BE2C (cell line): Measurements from ENCODE around the gene TERF2IP. TPM values are rescaled to one million over a fixed set of nuclear protein-coding genes. Genes with fewer than 3 reads are reported as not detected.

Source experiments
- DNase-seq: peaks from one replicate; pipeline ENCODE4 v3.0.0-alpha.2; 2020
- H3K27me3 ChIP-seq: fragments of 250-450 bp; sonication (Bioruptor Pico); 2 replicates; pipeline ENCODE4 v1.5.1; 2020; ENCODE audit warnings: mild to moderate bottlenecking
- H3K36me3 ChIP-seq: fragments of 250-450 bp; sonication (Bioruptor Pico); 2 replicates; pipeline ENCODE4 v1.5.1; 2020; ENCODE audit warnings: mild to moderate bottlenecking
- H3K4me1 ChIP-seq: fragments of 250-450 bp; sonication (Bioruptor Pico); 2 replicates; pipeline ENCODE4 v1.5.1; 2020
- H3K4me3 ChIP-seq: 2 replicates; pipeline ENCODE4 v1.5.1; 2011; ENCODE audit warnings: low read depth, low read length
- H3K9me3 ChIP-seq: fragments of 250-450 bp; sonication (Bioruptor Pico); 2 replicates; pipeline ENCODE4 v1.5.1; 2020
- CTCF ChIP-seq: IDR thresholded peaks from 2 replicates; pipeline ENCODE4 v1.5.1; 2012; ENCODE audit warnings: mild to moderate bottlenecking, low read depth, low read length
- polyA plus RNA-seq: library from polyadenylated mRNA; unstranded; fragments of >200 nt; gene quantifications from one replicate; pipeline ENCODE4 v1.2.1, GENCODE V29; 2012; ENCODE audit warnings: low read depth, missing spikeins; ENCODE audit not compliant: insufficient read length, insufficient read depth

Gene TERF2IP
- polyA plus RNA-seq, result 183 TPM

DNA sequence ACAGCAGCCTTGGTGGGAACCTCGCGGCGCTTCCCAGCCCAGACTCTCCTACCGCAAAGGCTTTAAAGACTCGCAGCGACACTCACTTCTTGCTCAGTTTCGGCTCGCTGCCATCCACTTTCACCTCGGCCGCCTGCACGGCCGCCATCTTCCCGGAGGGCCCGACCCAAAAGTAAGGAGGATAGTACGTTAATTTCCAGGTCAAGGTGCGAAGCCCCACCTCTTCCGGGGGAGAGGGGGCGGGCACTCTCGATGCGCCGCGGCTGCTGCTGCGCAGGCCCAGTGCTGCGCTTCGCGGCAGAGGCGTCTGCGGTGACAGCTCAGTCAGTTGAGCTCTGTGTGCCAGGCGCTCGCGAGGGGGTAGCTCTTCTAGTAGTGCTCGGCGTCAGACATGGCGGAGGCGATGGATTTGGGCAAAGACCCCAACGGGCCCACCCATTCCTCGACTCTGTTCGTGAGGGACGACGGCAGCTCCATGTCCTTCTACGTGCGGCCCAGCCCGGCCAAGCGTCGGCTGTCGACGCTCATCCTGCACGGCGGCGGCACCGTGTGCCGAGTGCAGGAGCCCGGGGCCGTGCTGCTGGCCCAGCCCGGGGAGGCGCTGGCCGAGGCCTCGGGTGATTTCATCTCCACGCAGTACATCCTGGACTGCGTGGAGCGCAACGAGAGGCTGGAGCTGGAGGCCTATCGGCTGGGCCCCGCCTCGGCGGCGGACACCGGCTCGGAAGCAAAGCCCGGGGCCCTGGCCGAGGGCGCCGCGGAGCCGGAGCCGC is at the start of gene TERF2IP, which contains the start of gene KARS1:
Gene TERF2IP, plus strand, starts transcription at position 282 of the 773 bp plus-strand sequence. Its CDS starts 110 bp downstream, at position 392.
Gene KARS1, minus strand, starts transcription at position 174 of the 773 bp plus-strand sequence. Its CDS starts 26 bp downstream, at position 148.
- no peaks in the 10 kb centered on the region for H3K27me3 ChIP-seq
- peak within 1 kb of the TSS; percentile 98 for H3K4me3 ChIP-seq
- no peak for TF ChIP-seq CTCF
- peak; percentile 95 for DNase-seq
- H3K36me3 ChIP-seq, result peaks cover 27% of the 10 kb centered on the region
- no peaks in the 10 kb centered on the region for H3K4me1 ChIP-seq
- H3K9me3 ChIP-seq, result no peaks in the 10 kb centered on the region

- Histone ChIP-seq H3K9me3 (no peaks in the 10 kb centered on the region), H3K4me1 (peaks cover 4% of the 10 kb centered on the region; the same call in 1 of the 2 replicates), H3K36me3 (peaks cover 34% of the 10 kb centered on the region), H3K27me3 (no peaks in the 10 kb centered on the region), H3K4me3 (no peak overlapping the region)
- DNase-seq, result no peak
- no peak for TF ChIP-seq CTCF
Observed at GRCh38 chr16:75599452-75600277, 47.9 kb upstream of the TERF2IP start.

- H3K36me3 ChIP-seq, result peaks cover 49% of the 10 kb centered on the region
- H3K4me3 ChIP-seq, result no peak overlapping the region
- H3K9me3 ChIP-seq, result no peaks in the 10 kb centered on the region
- H3K4me1 ChIP-seq, result no peaks in the 10 kb centered on the region
- no peak for TF ChIP-seq CTCF
- no peaks in the 10 kb centered on the region for H3K27me3 ChIP-seq
- no peak for DNase-seq
Observed at GRCh38 chr16:75603241-75603640, 44.3 kb upstream of the TERF2IP start.

DNA sequence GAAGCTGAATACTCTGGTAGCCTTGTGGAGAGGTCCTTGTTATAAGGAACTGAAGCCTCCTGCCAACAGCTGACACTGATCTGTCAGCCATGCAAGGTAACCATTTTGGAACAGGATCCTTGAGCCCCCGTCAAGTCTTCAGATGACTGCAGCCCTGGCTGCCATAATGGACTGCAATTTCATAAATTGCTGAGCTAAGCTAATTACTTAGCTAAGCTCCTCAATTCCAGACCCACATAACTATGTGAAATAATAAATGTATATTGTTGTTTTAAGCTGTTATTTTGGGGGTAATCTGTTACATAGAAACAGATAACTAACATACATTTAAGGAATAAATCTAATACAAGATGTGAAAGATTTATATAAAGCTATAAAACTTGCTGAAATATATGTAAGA is 41.1 kb upstream of the TERF2IP start:
- no peaks in the 10 kb centered on the region for H3K4me1 ChIP-seq
- H3K4me3 ChIP-seq, result no peak overlapping the region
- no peaks in the 10 kb centered on the region for H3K9me3 ChIP-seq
- no peak for TF ChIP-seq CTCF
- H3K36me3 ChIP-seq, result peaks cover 50% of the 10 kb centered on the region
- no peaks in the 10 kb centered on the region for H3K27me3 ChIP-seq
- no peak for DNase-seq

GRCh38 chr16:75614066-75614897 is 33.3 kb upstream of the TERF2IP start:
- peaks cover 36% of the 10 kb centered on the region for H3K36me3 ChIP-seq

More at GRCh38 chr16:75614066-75614897, 33.3 kb upstream of the TERF2IP start:
- Histone ChIP-seq H3K27me3 (no peaks in the 10 kb centered on the region), H3K4me1 (no peaks in the 10 kb centered on the region), H3K4me3 (no peak overlapping the region), H3K9me3 (no peaks in the 10 kb centered on the region)
- no peak for DNase-seq
- no peak for TF ChIP-seq CTCF
